ENCODE measurements around the gene DNAI4. TPM values are rescaled to one million over a fixed set of nuclear protein-coding genes. Genes with fewer than 3 reads are reported as not detected.

Gene DNAI4
- total RNA-seq, 3 donors from 2014 or later, result 14.8 to 38.0 (median 25.1) TPM

- TF ChIP-seq CTCF (IDR thresholded peaks at IDR 0.05), result peak; percentile 16
- DNase-seq (peak in 1 of 3 donors; percentile 85), ATAC-seq (peak; percentile 66)
- intact Hi-C loops (cut with DNase I, micrococcal nuclease), result loop anchor here (10.0 kb wide), 1 partner anchor 380 kb away; no protein-coding TSS in a partner anchor
- no peaks in the 10 kb centered on the region for H3K9me3 ChIP-seq
- no peaks in the 10 kb centered on the region for H3K4me1 ChIP-seq (ENCODE audit: low read depth)
- H3K36me3 ChIP-seq (ENCODE audit: low read depth), result no peaks in the 10 kb centered on the region
- H3K4me3 ChIP-seq, result no peak overlapping the region
These were observed 159.6 kb downstream of the DNAI4 start for GRCh38 chr1:66764994-66765578.

Other genes starting within 250 kb of the DNAI4 start
- gene DYNLT5, start 172.4 kb downstream of the DNAI4 start, total RNA-seq, result 1 to 10 TPM in 1 of 3 donors, under 1 TPM in 1, not detected in 1; 0.65 to 1.9 TPM
- 10 to 100 TPM in 1 of 3 donors, 1 to 10 TPM in 2; 1.9 to 27.0 (median 7.0) TPM for gene INSL5, start 123.6 kb downstream of the DNAI4 start, total RNA-seq
- gene MIER1, start 134 bp upstream of the DNAI4 start, total RNA-seq, result 10 to 100 TPM; 73.2 to 78.2 (median 77.2) TPM
- 10 to 100 TPM; 38.0 to 84.1 (median 67.9) TPM for gene SLC35D1, start 129.3 kb upstream of the DNAI4 start, total RNA-seq
- gene C1orf141, start 210.1 kb upstream of the DNAI4 start, total RNA-seq, result not detected
- 1 to 10 TPM; 1.1 to 3.4 (median 2.5) TPM for gene IL23R, start 241.6 kb upstream of the DNAI4 start, total RNA-seq